G401.6 (cell line): ENCODE measurements around the gene VPS18.

Experiments
- FAIRE-seq: peaks from 2 replicates; lab custom pipeline; 2012; peaks lifted over from hg19 to GRCh38; lab: Jason Lieb, UNC

The VPS18 gene

GRCh38 chr15:40936709-40937666 is 42.7 kb downstream of the VPS18 start:
- FAIRE-seq = no peak

DNA sequence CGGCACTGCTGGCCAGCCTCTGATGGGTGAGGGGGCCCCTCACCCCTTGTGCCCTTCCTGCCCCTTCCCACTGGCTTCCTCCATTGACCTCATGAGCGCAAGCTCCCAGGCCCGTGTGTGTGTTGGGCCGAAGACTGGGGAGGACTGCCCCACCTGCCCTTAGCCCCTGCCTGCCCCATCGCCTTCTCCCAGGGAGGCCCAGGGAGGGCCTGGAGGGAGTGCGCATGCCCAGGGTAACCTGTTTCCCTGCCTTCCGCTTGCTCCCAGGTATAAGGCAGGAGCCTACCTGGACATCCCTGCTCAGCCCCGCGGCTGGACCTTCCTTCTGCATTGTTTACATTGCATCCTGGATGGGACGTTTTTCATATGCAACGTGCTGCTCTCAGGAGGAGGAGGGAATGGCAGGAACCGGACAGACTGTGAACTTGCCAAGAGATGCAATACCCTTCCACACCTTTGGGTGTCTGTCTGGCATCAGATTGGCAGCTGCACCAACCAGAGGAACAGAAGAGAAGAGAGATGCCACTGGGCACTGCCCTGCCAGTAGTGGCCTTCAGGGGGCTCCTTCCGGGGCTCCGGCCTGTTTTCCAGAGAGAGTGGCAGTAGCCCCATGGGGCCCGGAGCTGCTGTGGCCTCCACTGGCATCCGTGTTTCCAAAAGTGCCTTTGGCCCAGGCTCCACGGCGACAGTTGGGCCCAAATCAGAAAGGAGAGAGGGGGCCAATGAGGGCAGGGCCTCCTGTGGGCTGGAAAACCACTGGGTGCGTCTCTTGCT is 43.7 kb downstream of the VPS18 start:
- FAIRE-seq = no peak

DNA sequence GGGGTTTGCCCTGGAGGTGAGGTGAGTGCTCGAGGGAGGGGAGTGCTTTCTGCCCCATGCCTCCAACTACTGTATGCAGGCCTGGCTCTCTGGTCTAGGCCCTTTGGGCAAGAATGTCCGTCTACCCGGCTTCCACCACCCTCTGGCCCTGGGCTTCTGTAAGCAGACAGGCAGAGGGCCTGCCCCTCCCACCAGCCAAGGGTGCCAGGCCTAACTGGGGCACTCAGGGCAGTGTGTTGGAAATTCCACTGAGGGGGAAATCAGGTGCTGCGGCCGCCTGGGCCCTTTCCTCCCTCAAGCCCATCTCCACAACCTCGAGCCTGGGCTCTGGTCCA is 44.3 kb downstream of the VPS18 start:
- no peak for FAIRE-seq

- no peak for FAIRE-seq
These were observed 46.1 kb downstream of the VPS18 start for GRCh38 chr15:40940296-40940801.

DNA sequence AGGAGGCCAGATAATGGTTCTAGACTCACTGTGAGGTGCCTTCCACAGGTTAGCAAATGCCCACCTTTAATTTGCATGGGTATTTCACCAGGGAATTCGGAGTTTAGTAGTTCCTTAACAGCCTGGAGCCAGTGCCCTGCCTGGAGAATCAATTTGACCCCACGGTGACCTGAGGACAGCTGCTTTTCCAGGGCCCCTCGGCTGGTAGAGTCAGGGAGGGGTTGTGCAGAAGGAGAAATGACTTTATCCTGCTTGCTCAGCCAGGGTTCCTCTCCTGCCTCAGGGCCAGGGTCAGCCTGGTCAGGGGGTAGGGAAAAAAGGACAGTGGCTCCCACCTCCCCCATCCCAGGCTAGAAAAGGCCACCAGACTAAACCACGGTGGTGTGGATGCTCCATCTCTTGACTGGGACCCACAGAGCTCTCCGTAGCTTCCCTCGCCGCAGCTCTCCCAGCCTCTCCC is 46.8 kb downstream of the VPS18 start:
- no peak for FAIRE-seq

DNA sequence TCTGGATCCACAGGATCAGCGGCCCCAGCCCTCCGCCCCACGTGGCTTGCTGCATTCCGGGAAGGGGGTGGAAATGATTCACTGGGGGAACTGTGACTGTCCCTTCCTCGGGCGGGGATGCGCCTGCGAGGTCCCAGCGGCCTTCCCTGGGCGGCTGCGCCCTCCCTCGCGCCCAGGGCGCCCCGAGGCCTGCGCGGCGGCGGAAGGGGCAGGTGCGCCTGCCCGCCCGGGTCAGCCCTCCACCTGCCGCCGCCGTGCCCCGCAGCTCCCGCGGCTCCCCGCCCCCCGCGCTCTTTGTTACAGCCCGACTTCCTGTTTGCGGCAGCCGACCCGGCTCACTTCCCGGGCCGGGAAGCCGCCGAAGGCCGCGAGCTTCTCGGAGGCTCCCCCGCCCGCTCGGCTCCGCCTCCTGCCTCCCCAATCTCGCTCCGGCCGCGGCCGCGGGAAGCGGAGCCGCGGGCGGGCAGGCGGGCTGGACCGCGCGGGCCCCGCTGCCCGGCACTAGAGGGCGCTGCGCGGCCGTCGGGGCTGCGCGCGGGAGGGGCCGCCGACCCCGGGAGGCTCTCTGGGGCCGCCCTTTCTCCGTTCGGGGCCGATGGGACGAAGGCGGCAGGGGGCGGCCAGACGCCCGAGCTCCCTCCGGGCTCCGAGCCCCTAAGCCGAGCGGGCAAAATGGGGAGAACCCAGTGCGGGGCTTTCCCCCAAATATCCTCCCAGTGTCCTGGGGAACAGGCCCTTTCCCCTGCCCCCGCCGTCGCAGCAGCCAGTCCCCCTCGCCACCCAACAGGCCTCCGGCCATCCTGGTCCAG is 47.5 kb downstream of the VPS18 start:
- FAIRE-seq = no peak

- no peak for FAIRE-seq
These were observed 48.1 kb downstream of the VPS18 start for GRCh38 chr15:40942337-40942854.

DNA sequence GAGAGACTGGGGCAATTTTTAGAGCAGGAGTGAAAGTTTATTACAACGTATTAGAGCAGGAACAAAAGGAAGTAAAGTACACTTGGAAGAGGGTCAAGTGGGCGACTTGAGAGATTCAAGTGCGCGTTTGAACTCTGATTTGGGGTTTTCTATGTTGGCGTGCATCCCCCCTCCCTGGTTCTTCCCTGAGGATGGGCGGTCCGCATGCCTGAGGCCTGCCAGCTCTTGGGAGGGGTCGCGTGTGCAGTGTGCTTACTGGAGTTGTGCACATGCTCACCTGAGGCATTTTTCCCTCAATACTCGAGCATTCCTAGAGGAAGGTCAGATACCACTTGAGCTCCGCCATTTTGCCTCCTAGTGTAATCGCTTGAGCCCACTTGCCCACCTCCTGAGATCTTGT is 48.6 kb downstream of the VPS18 start:
- FAIRE-seq = no peak

GRCh38 chr15:40943764-40944365 is 49.6 kb downstream of the VPS18 start:
- FAIRE-seq = no peak

- FAIRE-seq = no peak
These were observed 50.5 kb downstream of the VPS18 start for GRCh38 chr15:40944510-40945296.

- no peak for FAIRE-seq
These were observed 54.6 kb downstream of the VPS18 start for GRCh38 chr15:40948706-40949473.

- FAIRE-seq = no peak
These were observed 55.5 kb downstream of the VPS18 start for GRCh38 chr15:40949756-40950207.

GRCh38 chr15:40951764-40952163 is 57.5 kb downstream of the VPS18 start:
- FAIRE-seq = no peak

DNA sequence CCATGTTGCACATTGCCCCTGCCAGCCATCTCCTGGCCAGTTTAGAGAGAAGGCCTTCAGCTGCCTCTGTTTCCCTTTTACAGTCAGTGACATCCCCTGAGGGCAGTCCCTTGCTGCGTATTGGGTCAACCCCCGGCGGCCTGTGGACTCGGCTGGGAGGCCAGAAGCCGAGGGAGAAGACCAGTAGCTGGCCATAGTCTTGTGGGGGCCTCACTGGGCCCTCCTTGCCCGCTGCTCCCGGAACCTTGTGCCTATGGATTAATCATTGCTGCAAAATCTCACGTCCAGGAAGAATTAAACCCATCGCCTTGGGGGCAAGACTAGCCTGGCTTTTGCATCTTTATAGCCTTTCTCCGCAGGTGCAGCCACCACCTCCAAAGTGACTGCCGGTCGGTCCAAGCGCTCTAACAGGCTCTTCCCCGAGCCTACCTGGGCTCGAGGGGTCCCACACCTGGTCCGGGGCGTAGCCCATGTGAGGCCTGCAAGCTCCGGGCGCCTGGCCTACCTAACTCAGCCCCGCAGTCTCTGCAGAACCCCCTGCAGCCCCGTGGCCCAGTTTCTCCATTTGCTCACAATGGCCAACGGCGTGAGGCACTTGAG is 58.2 kb downstream of the VPS18 start:
- FAIRE-seq = no peak

DNA sequence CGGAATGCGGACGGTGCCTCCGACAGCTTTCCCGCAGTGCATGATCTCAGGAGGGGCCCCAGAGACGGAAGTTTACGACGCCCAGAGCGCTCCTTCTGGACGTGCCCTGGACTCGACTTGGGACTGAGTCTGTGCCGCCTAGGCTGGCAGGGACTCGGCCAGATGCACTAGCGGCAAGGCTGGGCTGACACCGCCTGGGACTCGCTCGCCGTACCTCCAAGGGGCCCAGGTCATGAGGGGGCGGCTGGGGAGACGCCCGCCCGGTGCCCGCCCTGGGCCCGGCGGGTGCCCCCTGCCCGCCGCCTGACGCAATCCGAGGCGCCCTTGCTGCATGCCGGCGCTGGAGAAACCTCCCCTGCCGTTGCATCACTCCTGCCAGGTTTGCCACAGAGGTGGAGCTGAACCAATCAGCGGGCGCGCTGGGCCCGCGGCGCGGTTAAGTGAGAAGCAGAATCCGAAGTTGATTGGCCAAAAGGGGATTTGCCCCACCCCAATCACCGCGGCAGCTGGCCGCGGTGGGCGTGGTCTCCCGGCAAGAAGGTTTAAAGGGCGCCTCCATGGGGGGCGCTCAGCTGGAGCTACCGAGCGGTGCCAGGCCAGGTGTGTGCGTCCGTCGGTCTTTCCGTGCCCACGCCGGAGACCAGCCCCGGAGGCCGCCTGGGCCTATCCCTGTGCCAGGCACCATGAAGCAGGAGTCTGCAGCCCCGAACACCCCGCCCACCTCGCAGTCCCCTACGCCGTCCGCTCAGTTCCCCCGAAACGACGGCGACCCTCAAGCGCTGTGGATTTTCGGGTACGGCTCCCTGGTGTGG is 58.9 kb downstream of the VPS18 start, which contains the start of gene CHAC1:
TSS of gene CHAC1 (plus strand) at position 571 of the 812 bp plus-strand sequence. CDS start at position 684, 113 bp downstream.
- peak; percentile 96 for FAIRE-seq
